Fibroblast of mammary gland (primary cell): Measurements from ENCODE around the gene KDSR.

ENCODE experiments used
- DNase-seq: peaks from one replicate; pipeline ENCODE4 v3.0.0-alpha.2; 2010; ENCODE audit warnings: low read depth
- H3K4me3 ChIP-seq: 2 replicates; pipeline ENCODE4 v1.5.1; 2011; ENCODE audit warnings: low read depth, mild to moderate bottlenecking, low read length, moderate library complexity; ENCODE audit not compliant: control insufficient read depth
- CTCF ChIP-seq: conservative IDR thresholded peaks from 2 replicates; pipeline ENCODE4 v1.5.1; 2011; ENCODE audit warnings: low read depth, low read length, inconsistent platforms; ENCODE audit not compliant: control insufficient read depth, insufficient read depth

Gene KDSR

GRCh38 chr18:63301434-63301833, 65.6 kb downstream of the KDSR start:
- TF ChIP-seq CTCF = no peak
- H3K4me3 ChIP-seq = no peak overlapping the region
- DNase-seq = peak; percentile 61

DNA sequence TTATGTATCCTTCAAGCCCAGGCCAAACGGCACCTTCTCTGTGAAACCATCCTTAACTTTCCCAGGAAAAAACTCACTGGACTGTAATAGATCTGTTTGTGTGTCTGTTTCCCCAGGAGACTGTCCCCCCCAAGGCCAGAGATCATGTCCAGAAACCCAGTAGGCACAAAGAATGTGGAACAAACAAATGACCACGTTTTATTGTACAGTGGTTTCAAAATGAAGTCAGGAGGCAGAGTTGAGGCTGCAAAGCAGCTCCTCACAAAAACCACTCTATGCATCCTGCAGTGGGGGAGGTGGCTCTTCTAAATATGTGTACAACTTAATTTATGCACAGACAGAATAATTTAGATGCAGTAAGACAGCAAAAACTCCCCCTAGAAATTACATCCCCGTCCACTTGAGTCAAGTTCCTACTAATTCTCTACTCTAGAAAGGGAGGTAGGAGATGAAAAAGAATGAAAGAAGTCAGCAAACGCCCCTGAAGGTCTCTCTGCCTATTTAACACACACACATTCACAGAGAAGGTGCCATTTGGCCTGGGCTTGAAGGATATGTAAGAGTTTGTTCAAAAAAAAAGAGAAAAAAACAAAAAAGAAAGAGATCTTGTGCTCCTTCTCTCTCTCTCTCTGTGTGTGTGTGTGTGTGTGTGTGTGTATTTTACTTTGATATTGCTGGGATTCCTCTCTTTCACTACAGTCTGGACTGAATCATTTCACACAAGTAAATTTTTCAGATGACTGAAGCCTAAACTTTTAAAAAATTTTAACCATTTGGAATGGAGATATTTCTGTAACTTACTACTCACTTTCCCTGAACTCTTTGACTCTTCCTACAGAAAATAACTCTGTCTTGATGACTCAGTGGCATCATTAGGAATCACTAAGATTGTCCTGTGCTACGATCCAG, 66.9 kb downstream of the KDSR start:
- no peak for TF ChIP-seq CTCF
- DNase-seq = peak; percentile 17
- no peak overlapping the region for H3K4me3 ChIP-seq

DNA sequence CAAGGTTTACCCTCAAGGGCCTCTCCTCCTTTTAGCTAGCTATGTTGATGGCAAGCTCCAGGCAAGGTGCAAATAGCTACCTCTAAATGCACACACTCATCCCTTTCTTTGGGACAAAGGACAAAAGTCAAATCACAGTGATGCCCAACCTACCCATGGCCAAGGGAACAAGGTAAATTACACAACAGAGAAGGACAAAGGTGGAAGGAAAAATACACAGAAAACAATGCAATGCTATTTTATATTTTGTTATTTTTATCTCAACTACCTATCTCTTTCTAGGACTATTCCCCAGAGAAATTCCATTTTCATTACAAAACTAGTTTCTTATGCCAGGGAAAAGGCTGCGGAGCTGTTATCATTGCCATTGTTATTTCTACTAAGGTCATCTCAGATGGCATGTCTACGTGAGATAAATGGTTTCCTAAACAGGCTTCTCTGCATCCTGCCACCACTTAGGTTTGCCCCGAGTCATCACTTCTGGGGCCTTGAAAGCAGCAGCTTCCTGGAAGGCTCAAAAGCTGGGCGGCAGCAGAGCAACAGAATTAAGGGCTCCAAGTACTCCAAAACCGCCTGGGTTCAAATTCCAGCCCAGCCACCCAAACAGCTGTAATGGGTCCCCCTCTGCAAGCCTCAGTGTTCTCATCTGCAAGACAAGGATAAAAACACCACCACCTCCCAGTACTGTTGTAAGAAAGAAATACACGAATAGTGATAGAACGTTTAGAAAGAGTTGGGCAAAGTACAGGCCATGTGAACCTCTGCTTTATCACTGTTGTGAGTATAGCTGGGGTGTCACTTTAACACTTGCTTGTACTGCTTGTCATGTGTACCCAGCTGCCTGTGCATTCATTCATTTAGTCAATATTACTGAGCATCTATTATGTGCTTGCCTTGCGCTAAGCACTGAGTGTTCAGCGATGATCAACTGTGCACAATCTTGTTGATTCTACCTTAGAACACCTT, 68.3 kb downstream of the KDSR start:
- H3K4me3 ChIP-seq = no peak overlapping the region
- TF ChIP-seq CTCF = no peak
- no peak for DNase-seq

- no peak for DNase-seq
- TF ChIP-seq CTCF = no peak
- no peak overlapping the region for H3K4me3 ChIP-seq
Measured at GRCh38 chr18:63297687-63298399, 69.2 kb downstream of the KDSR start.

DNA sequence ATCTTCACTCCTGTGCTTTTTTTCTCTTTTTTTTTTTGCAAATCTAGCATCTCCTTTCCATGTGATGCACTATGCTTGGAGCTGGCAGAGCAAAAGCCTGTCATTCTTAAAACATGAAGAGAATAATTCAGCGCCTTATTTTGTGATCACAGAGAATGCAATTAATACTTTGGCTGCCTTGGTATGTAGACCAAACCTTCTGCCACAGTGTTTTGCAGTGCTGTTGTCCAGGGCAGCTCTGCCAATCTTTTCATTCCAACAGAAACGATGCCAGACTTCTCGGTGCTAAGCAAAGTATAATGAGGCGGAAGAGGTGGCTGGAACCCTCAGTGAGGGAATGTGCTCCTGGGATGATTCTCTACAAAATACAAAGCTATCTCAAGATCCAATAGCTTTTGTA, 73.1 kb downstream of the KDSR start:
- DNase-seq = no peak
- no peak overlapping the region for H3K4me3 ChIP-seq
- no peak for TF ChIP-seq CTCF
